Measurements from ENCODE around the gene NCAM1. TPM values are rescaled to one million over a fixed set of nuclear protein-coding genes. Genes with fewer than 3 reads are reported as not detected.

NCAM1 gene
- polyA plus RNA-seq, 2 of the 4 experiments (the other 2 are of a cell fraction): 0.01 to 0.12 TPM

- no peak for TF ChIP-seq HOXB13 (CRISPR knock-in tag; IDR thresholded peaks at IDR 0.05; ENCODE audit: low read depth)
- no peak for TF ChIP-seq BHLHE40 (IDR thresholded peaks at IDR 0.05; ENCODE audit: low read depth, low read length)
- TF ChIP-seq NFE2L2 (conservative IDR thresholded peaks at IDR 0.05; ENCODE audit: low read length): no peak
- TF ChIP-seq ATOH8 (CRISPR knock-in tag; IDR thresholded peaks at IDR 0.05; ENCODE audit: low read depth): no peak
- TF ChIP-seq HEYL (CRISPR knock-in tag; IDR thresholded peaks at IDR 0.05): no peak
Measured at GRCh38 chr11:113245216-113245615, 284.0 kb downstream of the NCAM1 start (continued).

GRCh38 chr11:113247221-113247620 lies 286.0 kb downstream of the NCAM1 start:
- H3K9me3 ChIP-seq: no peaks in the 10 kb centered on the region
- FAIRE-seq: no peak
- no peak overlapping the region for H3K27ac ChIP-seq
- H3K4me1 ChIP-seq: no peaks in the 10 kb centered on the region
- ChIA-PET POLR2A (no interaction called here), CTCF (no interaction called here)
- H3K4me3 ChIP-seq: no peak overlapping the region
- ATAC-seq: no peak
- DNase-seq (ENCODE audit: low read depth in 1 of 2, low spot score in 1 of 2): no peak
- no peak overlapping the region for H3K4me2 ChIP-seq
- TF ChIP-seq HEYL (CRISPR knock-in tag; IDR thresholded peaks at IDR 0.05) (no peak), HOXB13 (CRISPR knock-in tag; IDR thresholded peaks at IDR 0.05; ENCODE audit: low read depth) (no peak), MYC (IDR thresholded peaks at IDR 0.05; ENCODE audit: borderline replicate concordance, low read length) (no peak), PHF8 (IDR thresholded peaks at IDR 0.05; ENCODE audit: borderline replicate concordance, low read depth) (no peak), MAFK (IDR thresholded peaks at IDR 0.05; ENCODE audit: partially characterized antibody) (no peak), CBX8 (IDR thresholded peaks at IDR 0.05) (no peak), GATA3 (IDR thresholded peaks at IDR 0.05; ENCODE audit: borderline replicate concordance) (no peak), HMGXB4 (CRISPR knock-in tag; IDR thresholded peaks at IDR 0.05; ENCODE audit: borderline replicate concordance) (no peak), HOXB5 (CRISPR knock-in tag; IDR thresholded peaks at IDR 0.05) (no peak), NR3C1 (IDR thresholded peaks at IDR 0.05) (no peak), KDM5A (IDR thresholded peaks at IDR 0.05) (no peak), JUNB (IDR thresholded peaks at IDR 0.05) (no peak), ELK1 (IDR thresholded peaks at IDR 0.05; ENCODE audit: low read depth, low read length) (no peak), ZSCAN20 (CRISPR knock-in tag; IDR thresholded peaks at IDR 0.05) (no peak), SMC3 (IDR thresholded peaks at IDR 0.05) (no peak), PBX3 (IDR thresholded peaks at IDR 0.05) (no peak), CEBPB (IDR thresholded peaks at IDR 0.05) (no peak)
- WGBS (ENCODE audit: missing lambda C conversion rate): 44% methylated on average over 8 of the region's 8 CpGs

DNA sequence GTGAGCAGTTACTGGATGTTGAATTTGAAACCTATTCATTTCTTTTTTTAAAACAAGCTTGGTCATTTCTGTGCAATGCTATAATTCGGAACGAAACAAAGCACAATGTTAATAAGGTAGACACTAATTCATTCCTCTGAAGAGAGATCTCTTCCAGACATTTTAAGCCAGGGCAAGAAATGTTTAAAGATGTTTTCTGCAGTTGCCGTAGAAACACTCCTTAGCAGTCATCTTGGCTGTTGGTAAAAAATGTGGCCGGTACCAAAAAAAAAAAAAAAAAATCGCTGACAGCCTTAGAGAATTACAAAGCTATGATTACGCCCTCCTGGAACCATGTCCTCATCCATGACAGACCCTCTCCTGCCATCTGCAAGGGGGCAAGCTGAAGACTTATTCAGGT lies 286.7 kb downstream of the NCAM1 start:
- Histone ChIP-seq H3K4me1 (no peaks in the 10 kb centered on the region), H3K4me3 (no peak overlapping the region), H3K4me2 (no peak overlapping the region), H3K27ac (no peak overlapping the region), H3K9me3 (no peaks in the 10 kb centered on the region)
- FAIRE-seq: no peak
- CTCF ChIA-PET: no interaction called here
- POLR2A ChIA-PET: no interaction called here
- 61% methylated on average over 6 of the region's 6 CpGs for WGBS (ENCODE audit: missing lambda C conversion rate)
- no peak for ATAC-seq
- no peak for DNase-seq (ENCODE audit: low read depth in 1 of 2, low spot score in 1 of 2)
- TF ChIP-seq CBX2 (IDR thresholded peaks at IDR 0.05; ENCODE audit: borderline replicate concordance, low read depth) (no peak), MYC (IDR thresholded peaks at IDR 0.05; ENCODE audit: borderline replicate concordance, low read length) (no peak), ZC3H11A (IDR thresholded peaks at IDR 0.05) (no peak), HOXA7 (CRISPR knock-in tag; IDR thresholded peaks at IDR 0.05) (no peak), RARB (CRISPR knock-in tag; IDR thresholded peaks at IDR 0.05) (no peak), EHF (CRISPR knock-in tag; IDR thresholded peaks at IDR 0.05) (no peak), MAFK (IDR thresholded peaks at IDR 0.05; ENCODE audit: partially characterized antibody) (no peak), KDM1A (IDR thresholded peaks at IDR 0.05; ENCODE audit: low read depth) (no peak), RNF2 (IDR thresholded peaks at IDR 0.05; ENCODE audit: borderline replicate concordance, low read depth) (no peak), BHLHE40 (IDR thresholded peaks at IDR 0.05; ENCODE audit: low read depth, low read length) (no peak), HEYL (CRISPR knock-in tag; IDR thresholded peaks at IDR 0.05) (no peak), CHD4 (IDR thresholded peaks at IDR 0.05; ENCODE audit: borderline replicate concordance) (no peak), HMGXB4 (CRISPR knock-in tag; IDR thresholded peaks at IDR 0.05; ENCODE audit: borderline replicate concordance) (no peak)
- TF ChIP-seq, protein P1, sequence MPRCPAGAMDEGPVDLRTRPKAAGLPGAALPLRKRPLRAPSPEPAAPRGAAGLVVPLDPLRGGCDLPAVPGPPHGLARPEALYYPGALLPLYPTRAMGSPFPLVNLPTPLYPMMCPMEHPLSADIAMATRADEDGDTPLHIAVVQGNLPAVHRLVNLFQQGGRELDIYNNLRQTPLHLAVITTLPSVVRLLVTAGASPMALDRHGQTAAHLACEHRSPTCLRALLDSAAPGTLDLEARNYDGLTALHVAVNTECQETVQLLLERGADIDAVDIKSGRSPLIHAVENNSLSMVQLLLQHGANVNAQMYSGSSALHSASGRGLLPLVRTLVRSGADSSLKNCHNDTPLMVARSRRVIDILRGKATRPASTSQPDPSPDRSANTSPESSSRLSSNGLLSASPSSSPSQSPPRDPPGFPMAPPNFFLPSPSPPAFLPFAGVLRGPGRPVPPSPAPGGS (IDR thresholded peaks at IDR 0.05): no peak
- TF ChIP-seq, protein P2, sequence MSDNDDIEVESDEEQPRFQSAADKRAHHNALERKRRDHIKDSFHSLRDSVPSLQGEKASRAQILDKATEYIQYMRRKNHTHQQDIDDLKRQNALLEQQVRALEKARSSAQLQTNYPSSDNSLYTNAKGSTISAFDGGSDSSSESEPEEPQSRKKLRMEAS (IDR thresholded peaks at IDR 0.05): no peak

Measured in A549 (cell line).